ENCODE data around the gene ZMYM4.

DNA sequence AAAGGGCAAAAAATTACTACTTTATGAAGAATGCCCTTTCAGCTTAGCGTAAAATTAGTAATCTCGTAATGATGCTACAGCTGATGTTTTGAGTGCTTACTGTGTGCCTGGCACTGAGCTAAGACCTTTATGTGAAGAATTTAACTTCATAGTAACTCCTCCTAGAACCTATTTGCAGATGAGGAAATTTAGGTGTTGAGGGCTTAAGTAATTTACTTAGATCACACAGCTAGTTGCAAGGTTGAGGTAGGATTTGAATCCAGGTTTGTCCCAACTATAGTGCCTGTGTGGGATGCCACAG is 1.4 kb downstream of the ZMYM4 start:
- TF ChIP-seq RAD21 (IDR thresholded peaks at IDR 0.05; ENCODE audit: low read depth) (no peak), EGR1 (IDR thresholded peaks at IDR 0.05) (no peak), EP300 (IDR thresholded peaks at IDR 0.05; ENCODE audit: borderline replicate concordance) (no peak), TEAD4 (IDR thresholded peaks at IDR 0.05) (no peak), YY1 (IDR thresholded peaks at IDR 0.05; ENCODE audit: low read depth) (no peak), FOXM1 (IDR thresholded peaks at IDR 0.05; ENCODE audit: borderline replicate concordance, low read depth) (no peak), TCF12 (IDR thresholded peaks at IDR 0.05; ENCODE audit: low read depth) (no peak), CEBPB (IDR thresholded peaks at IDR 0.05) (no peak), TAF1 (IDR thresholded peaks at IDR 0.05; ENCODE audit: low read depth) (no peak)
- TF ChIP-seq, protein P1, sequence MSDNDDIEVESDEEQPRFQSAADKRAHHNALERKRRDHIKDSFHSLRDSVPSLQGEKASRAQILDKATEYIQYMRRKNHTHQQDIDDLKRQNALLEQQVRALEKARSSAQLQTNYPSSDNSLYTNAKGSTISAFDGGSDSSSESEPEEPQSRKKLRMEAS (IDR thresholded peaks at IDR 0.05) = no peak
- TF ChIP-seq, protein P2, sequence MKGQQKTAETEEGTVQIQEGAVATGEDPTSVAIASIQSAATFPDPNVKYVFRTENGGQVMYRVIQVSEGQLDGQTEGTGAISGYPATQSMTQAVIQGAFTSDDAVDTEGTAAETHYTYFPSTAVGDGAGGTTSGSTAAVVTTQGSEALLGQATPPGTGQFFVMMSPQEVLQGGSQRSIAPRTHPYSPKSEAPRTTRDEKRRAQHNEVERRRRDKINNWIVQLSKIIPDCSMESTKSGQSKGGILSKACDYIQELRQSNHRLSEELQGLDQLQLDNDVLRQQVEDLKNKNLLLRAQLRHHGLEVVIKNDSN (IDR thresholded peaks at IDR 0.05) = no peak
- TF ChIP-seq, protein P3, sequence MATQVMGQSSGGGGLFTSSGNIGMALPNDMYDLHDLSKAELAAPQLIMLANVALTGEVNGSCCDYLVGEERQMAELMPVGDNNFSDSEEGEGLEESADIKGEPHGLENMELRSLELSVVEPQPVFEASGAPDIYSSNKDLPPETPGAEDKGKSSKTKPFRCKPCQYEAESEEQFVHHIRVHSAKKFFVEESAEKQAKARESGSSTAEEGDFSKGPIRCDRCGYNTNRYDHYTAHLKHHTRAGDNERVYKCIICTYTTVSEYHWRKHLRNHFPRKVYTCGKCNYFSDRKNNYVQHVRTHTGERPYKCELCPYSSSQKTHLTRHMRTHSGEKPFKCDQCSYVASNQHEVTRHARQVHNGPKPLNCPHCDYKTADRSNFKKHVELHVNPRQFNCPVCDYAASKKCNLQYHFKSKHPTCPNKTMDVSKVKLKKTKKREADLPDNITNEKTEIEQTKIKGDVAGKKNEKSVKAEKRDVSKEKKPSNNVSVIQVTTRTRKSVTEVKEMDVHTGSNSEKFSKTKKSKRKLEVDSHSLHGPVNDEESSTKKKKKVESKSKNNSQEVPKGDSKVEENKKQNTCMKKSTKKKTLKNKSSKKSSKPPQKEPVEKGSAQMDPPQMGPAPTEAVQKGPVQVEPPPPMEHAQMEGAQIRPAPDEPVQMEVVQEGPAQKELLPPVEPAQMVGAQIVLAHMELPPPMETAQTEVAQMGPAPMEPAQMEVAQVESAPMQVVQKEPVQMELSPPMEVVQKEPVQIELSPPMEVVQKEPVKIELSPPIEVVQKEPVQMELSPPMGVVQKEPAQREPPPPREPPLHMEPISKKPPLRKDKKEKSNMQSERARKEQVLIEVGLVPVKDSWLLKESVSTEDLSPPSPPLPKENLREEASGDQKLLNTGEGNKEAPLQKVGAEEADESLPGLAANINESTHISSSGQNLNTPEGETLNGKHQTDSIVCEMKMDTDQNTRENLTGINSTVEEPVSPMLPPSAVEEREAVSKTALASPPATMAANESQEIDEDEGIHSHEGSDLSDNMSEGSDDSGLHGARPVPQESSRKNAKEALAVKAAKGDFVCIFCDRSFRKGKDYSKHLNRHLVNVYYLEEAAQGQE (IDR thresholded peaks at IDR 0.05; ENCODE audit: low read depth) = no peak

Measured in Ishikawa (cell line).